Fibroblast of lung (primary cell): ENCODE measurements around the gene BCL2.

Experiments
- CTCF ChIP-seq, 2 donors: IDR thresholded peaks in 1 of 2; conservative IDR thresholded peaks in 1 of 2; 1 replicate in 1 of 2; 2 replicates in 1 of 2; pipeline ENCODE4 v1.5.1; 2011 to 2012; ENCODE audit warnings: low read length in 2 of 2, control low read depth in 1 of 2, inconsistent platforms in 1 of 2, low read depth in 1 of 2, mild to moderate bottlenecking in 1 of 2
- EZH2 ChIP-seq: IDR thresholded peaks from 2 replicates; pipeline ENCODE4 v1.5.1; 2012; ENCODE audit warnings: low read length, control low read depth, mild to moderate bottlenecking; ENCODE audit errors: missing control alignments

DNA sequence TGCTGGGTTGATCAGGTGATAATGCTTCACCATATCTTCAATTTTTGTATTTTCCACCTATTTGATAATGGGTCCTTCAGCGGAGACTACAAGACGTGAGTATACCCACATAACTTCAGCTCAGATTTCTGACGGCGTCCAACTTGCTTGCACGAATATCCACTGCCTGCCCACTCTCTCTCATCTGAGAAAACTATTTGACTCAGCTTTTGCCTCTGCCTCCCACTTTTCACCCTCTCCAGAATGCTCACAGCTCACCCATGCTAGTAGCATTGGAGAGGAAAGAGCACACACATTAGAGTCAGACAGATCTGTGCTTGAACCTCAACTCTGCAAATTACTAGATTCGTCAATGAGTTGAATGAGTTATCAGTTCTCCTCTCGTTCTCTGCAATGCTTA lies 166.8 kb downstream of the BCL2 start:
- TF ChIP-seq CTCF (conservative IDR thresholded peaks at IDR 0.05 in 1 of 2, IDR thresholded peaks at IDR 0.05 in 1 of 2; ENCODE audit: low read depth in 1 of 2, low read length in 2 of 2) (no peak), EZH2 (no peak)
